ENCODE measurements around the gene FMO5.
"Not testable (repeated sequence)": the region's sequence is repeated elsewhere in the genome, so short reads cannot be mapped to it uniquely, and the experiment has no call there.

Gene FMO5

GRCh38 chr1:147204080-147204479 is 21.1 kb downstream of the FMO5 start:
- DNase-seq, result no peak

- no peak for DNase-seq
Measured at GRCh38 chr1:147202576-147202975, 22.6 kb downstream of the FMO5 start.

GRCh38 chr1:147201786-147202185 is 23.4 kb downstream of the FMO5 start:
- DNase-seq, result no peak

DNA sequence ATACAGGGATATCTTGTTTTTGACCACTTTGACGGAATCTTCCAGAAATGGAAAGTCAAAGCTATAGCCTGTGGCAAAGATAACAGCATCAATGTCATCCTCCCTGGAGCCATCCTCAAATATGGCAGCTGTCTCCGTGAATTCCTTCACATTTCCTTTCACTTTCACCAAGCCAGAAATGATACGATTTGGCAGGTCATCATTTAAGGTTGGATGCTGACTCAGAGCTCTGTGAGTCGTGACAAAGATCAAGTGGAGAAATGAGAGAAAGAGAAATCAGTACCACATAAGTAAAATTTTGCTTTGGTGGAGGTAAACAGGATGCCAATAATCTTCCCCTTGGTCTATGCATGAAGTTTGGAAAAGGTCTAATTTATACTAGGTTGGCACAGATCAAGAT is 23.9 kb downstream of the FMO5 start:
- DNase-seq, result no peak

GRCh38 chr1:147197324-147197723 is 27.8 kb downstream of the FMO5 start:
- not testable (repeated sequence) for DNase-seq

DNA sequence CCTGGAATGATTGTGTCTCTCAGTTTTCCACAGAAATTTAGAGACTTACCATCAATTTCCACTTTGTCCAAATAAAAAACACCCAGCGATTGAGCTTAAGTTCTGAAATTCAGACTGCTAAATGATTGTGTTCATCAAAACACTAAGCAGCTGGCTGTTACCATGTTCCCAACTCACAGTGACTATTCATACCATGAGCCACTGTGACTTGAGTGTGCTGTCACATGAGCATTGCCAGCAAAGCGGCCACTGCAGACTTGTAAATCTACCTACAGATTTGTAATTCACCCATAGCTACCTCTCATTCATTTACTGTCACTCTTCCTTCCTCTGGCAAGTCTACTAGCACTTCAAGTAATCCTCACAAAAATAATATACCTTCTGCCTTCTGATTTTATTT is 35.6 kb downstream of the FMO5 start:
- DNase-seq, result no peak

- no peak for DNase-seq
Measured at GRCh38 chr1:147185432-147185831, 39.7 kb downstream of the FMO5 start.

- DNase-seq, result no peak
Measured at GRCh38 chr1:147177611-147178380, 47.3 kb downstream of the FMO5 start.

- DNase-seq, result peak; percentile 96 to 99
Measured at GRCh38 chr1:147172168-147173016, 52.7 kb downstream of the FMO5 start, which contains the start of gene PRKAB2. PRKAB2 (minus strand) TSS chr1:147172470; CDS start chr1:147172144, 326 bp downstream.

DNA sequence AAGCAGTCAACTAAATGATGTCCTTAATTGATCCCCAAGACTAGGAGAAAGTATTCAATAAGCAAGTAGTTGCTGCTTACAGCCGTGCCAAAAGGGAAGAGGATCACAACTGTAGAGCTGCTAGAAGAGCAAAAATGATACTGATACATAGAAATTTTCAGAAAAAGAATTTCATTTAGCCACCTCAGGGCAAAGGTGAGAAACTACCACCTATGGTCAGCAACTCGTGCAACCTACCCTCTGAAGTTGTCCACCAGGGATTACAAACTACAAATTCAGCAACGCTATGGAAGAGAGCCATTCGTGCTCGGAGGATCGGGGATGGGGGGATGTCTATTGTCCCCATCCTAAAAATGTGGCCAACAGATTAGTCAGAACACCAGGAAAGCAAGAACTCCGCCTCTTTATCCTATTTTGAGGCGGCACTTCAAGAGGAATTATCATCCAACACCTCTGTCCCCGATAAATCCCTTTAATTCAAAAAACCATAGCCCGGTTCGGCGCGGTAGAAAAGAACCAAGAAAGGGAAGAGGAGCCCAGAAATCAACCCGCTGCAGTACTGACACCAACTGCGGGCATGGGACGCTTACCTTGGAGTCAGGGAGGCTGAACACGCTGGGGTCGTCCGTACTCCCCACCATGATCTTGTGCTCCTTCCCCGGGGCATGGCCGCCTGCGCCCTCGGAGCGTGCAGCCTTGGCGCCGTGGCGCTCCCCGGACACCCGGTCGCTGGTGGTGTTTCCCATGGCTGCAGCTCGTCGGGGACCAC is 53.6 kb downstream of the FMO5 start:
- DNase-seq, result peak in 1 of 2 experiments; percentile 68

- DNase-seq, result no peak
Measured at GRCh38 chr1:147169840-147170674, 55.1 kb downstream of the FMO5 start.

DNA sequence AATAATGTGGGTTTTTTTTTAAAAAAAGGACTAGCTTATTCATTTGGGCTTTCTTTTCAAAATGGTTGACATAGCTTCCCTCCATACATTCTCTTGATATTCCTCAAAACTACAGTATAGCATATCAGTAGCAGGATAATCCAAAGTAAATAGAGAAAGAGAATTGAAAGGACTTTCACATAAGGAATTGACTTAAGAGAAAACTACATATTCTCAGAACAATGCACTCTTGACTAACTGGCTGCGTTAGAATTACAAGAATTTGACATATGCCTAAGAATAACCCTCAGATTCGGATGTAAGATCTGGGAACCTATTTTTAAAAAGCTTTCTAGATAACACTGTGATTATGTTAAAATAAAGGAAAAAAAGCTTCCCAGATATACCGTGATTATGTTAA is 56.0 kb downstream of the FMO5 start:
- no peak for DNase-seq

GRCh38 chr1:147168626-147169058 is 56.5 kb downstream of the FMO5 start:
- no peak for DNase-seq

- no peak for DNase-seq
Measured at GRCh38 chr1:147167365-147167764, 57.8 kb downstream of the FMO5 start.

- DNase-seq, result no peak
Measured at GRCh38 chr1:147163019-147163418, 62.1 kb downstream of the FMO5 start.

DNA sequence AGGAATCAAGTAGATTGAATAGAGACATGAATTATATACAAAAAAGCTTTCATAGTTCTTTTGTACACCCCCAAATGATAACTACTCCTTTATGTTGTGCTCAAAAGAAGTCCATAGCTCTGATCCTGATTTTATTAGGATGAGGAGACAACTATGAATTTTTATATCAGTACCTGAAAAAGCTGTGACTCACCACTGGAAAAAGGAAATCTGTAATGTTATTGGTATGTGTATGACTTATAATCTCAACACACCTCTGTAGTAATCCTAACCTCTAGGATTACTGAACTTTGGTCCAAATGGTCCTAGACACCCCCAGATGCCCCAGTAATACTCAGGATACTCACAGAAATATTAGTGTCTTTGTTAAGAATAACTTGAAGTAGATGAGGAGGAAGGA is 63.0 kb downstream of the FMO5 start:
- no peak for DNase-seq

GRCh38 chr1:147157116-147157515 is 68.0 kb downstream of the FMO5 start:
- DNase-seq, result not testable (repeated sequence)

DNA sequence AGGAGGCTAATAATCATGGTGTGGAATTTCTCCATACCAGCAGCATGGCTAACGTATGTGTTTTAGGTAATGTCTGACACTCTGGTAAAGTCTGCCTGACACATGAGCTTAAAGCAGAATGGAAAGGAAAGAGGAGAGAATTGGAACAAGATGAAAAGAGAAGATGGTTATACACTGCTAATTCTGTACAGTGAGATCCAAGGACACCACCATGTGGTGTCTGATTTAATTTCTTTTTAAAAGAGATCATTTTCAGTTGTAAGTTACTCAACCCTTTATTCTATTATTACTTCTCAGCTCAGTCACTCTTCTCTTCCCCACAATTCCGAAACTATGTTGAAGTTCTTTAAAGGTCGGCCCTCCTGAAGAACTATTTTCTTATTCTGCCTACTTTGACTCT is 68.5 kb downstream of the FMO5 start:
- no peak for DNase-seq

- DNase-seq, result no peak
Measured at GRCh38 chr1:147152772-147153171, 72.4 kb downstream of the FMO5 start.

DNA sequence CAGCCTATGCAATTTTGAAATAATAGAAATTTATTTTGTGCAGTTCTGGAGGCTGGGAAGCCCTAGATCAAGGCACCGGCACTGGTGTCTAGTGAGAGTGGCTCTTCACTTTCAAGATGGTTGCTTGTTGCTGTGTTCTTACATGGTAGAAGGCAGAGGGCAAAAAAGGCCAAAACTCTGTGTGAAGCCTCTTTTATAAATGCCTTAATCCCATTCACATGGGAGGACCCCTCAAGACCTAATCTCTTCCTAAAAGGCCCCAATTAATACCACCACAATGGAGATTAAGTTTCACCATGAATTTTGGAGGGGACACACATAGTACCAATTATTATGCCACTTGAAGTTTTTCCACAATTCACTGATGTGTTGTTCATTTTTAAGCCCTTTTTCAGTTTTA is 73.9 kb downstream of the FMO5 start:
- DNase-seq, result no peak

GRCh38 chr1:147142886-147143285 is 82.3 kb downstream of the FMO5 start:
- no peak for DNase-seq
